ENCODE results near the gene PRPH.

DNA sequence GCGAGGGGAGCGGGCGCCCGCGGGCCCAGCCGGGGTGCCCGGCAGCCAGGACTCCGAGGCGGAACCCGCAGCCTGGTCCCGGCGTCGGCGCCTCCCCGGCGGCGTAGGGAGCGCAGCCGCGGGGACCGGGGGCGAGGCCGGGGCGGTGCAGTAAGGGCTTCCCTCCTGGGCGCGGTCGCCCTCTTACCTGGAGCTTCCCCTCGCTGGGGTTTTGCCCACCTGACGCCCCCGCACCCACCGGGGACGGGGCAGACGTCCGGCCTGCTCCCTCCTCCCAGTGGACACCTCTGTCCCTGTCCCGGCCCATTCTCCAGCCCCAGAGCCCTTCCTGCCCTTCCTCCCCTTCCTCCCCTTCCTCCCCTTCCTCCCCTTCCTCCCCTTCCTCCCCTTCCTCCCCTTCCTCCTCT lies 30.5 kb upstream of the PRPH start:
- TF ChIP-seq, protein P1, sequence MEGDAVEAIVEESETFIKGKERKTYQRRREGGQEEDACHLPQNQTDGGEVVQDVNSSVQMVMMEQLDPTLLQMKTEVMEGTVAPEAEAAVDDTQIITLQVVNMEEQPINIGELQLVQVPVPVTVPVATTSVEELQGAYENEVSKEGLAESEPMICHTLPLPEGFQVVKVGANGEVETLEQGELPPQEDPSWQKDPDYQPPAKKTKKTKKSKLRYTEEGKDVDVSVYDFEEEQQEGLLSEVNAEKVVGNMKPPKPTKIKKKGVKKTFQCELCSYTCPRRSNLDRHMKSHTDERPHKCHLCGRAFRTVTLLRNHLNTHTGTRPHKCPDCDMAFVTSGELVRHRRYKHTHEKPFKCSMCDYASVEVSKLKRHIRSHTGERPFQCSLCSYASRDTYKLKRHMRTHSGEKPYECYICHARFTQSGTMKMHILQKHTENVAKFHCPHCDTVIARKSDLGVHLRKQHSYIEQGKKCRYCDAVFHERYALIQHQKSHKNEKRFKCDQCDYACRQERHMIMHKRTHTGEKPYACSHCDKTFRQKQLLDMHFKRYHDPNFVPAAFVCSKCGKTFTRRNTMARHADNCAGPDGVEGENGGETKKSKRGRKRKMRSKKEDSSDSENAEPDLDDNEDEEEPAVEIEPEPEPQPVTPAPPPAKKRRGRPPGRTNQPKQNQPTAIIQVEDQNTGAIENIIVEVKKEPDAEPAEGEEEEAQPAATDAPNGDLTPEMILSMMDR (IDR thresholded peaks at IDR 0.05) = no peak
- TF ChIP-seq POLR2A (IDR thresholded peaks at IDR 0.05) = no peak

All from lower leg skin (tissue), 3 donors.